Left ventricle myocardium inferior (tissue), 1 donor: Measurements from ENCODE around the gene TCERG1L. TPM values are rescaled to one million over a fixed set of nuclear protein-coding genes. Genes with fewer than 3 reads are reported as not detected.

Experiments
- DNase-seq: peaks from one replicate; pipeline ENCODE4 v3.0.0-alpha.2; 2020
- H3K27ac ChIP-seq: fragments of 200-600 bp; replicated peaks from 2 replicates; pipeline ENCODE4 v1.8.0; 2021
- H3K27me3 ChIP-seq: fragments of 200-600 bp; 2 replicates; pipeline ENCODE4 v1.8.0; 2021; ENCODE audit warnings: low read depth
- H3K36me3 ChIP-seq: fragments of 200-600 bp; 2 replicates; pipeline ENCODE4 v1.8.0; 2021
- H3K4me1 ChIP-seq: fragments of 200-600 bp; 2 replicates; pipeline ENCODE4 v1.8.0; 2021
- H3K4me3 ChIP-seq: fragments of 200-600 bp; 2 replicates; pipeline ENCODE4 v1.8.0; 2021; ENCODE audit warnings: mild to moderate bottlenecking, moderate library complexity
- H3K9me3 ChIP-seq: fragments of 200-600 bp; replicated peaks from 2 replicates; pipeline ENCODE4 v1.8.0; 2021
- CTCF ChIP-seq: fragments of 200-600 bp; IDR thresholded peaks from 2 replicates; pipeline ENCODE4 v1.8.0; 2021; ENCODE audit warnings: antibody characterized with exemption, mild to moderate bottlenecking, borderline replicate concordance
- intact Hi-C: fragments of 100-400 bp; cut with micrococcal nuclease; formaldehyde crosslinking; loops from one replicate; pipeline ENCODE4 v1.11.0; 2022
- total RNA-seq: library from RNA; stranded (reverse); fragmentation: NEBNext Ultra II Directional; extraction: Animal tissue kit (Norgen Biotek cat#: 25700); gene quantifications from one replicate; pipeline ENCODE4 v1.2.1, GENCODE V29; 2021
- donor health status: DM: no; HTN: yes; CAD: no; lungs with severe emphysema.

TCERG1L gene
- total RNA-seq, 1 donor from 2014 or later = not detected

GRCh38 chr10:131130025-131130424 is 181.5 kb downstream of the TCERG1L start:
- H3K36me3 ChIP-seq = no peaks in the 10 kb centered on the region
- intact Hi-C loops = no loop called here
- H3K4me1 ChIP-seq = peaks cover 25% of the 10 kb centered on the region
- TF ChIP-seq CTCF = no peak
- H3K27me3 ChIP-seq = peaks cover 46% of the 10 kb centered on the region
- no peak overlapping the region for H3K4me3 ChIP-seq
- DNase-seq = no peak
- H3K27ac ChIP-seq = no peak overlapping the region
- H3K9me3 ChIP-seq = no peaks in the 10 kb centered on the region

- Histone ChIP-seq H3K27ac (no peak overlapping the region), H3K27me3 (peaks cover 50% of the 10 kb centered on the region), H3K9me3 (no peaks in the 10 kb centered on the region), H3K4me1 (peaks cover 25% of the 10 kb centered on the region), H3K36me3 (no peaks in the 10 kb centered on the region), H3K4me3 (no peak overlapping the region)
- no peak for TF ChIP-seq CTCF
- DNase-seq = no peak
- intact Hi-C loops = no loop called here
Observed at GRCh38 chr10:131129544-131129943, 182.0 kb downstream of the TCERG1L start.

GRCh38 chr10:131128731-131129130 is 182.8 kb downstream of the TCERG1L start:
- H3K9me3 ChIP-seq = no peaks in the 10 kb centered on the region
- DNase-seq = no peak
- no peaks in the 10 kb centered on the region for H3K36me3 ChIP-seq
- H3K4me1 ChIP-seq = peaks cover 25% of the 10 kb centered on the region
- intact Hi-C loops = no loop called here
- no peak overlapping the region for H3K4me3 ChIP-seq
- peaks cover 59% of the 10 kb centered on the region for H3K27me3 ChIP-seq
- H3K27ac ChIP-seq = no peak overlapping the region
- TF ChIP-seq CTCF = no peak

- intact Hi-C loops = no loop called here
- Histone ChIP-seq H3K27me3 (peaks cover 62% of the 10 kb centered on the region), H3K4me3 (no peak overlapping the region), H3K4me1 (peaks cover 22% of the 10 kb centered on the region), H3K9me3 (no peaks in the 10 kb centered on the region), H3K27ac (no peak overlapping the region), H3K36me3 (no peaks in the 10 kb centered on the region)
- no peak for TF ChIP-seq CTCF
- no peak for DNase-seq
Observed at GRCh38 chr10:131127610-131128009, 183.9 kb downstream of the TCERG1L start.

GRCh38 chr10:131127138-131127589 is 184.4 kb downstream of the TCERG1L start:
- no peak for DNase-seq
- TF ChIP-seq CTCF = no peak
- Histone ChIP-seq H3K4me3 (no peak overlapping the region), H3K27me3 (peaks cover 62% of the 10 kb centered on the region), H3K36me3 (no peaks in the 10 kb centered on the region), H3K9me3 (no peaks in the 10 kb centered on the region), H3K27ac (no peak overlapping the region), H3K4me1 (peaks cover 18% of the 10 kb centered on the region)
- intact Hi-C loops = no loop called here
